Measurements from ENCODE around the gene HAUS8.
"Not testable (repeated sequence)": the region's sequence is repeated elsewhere in the genome, so short reads cannot be mapped to it uniquely, and the experiment has no call there.

Gene HAUS8

GRCh38 chr19:17035842-17036424 is 39.3 kb downstream of the HAUS8 start:
- no peak for DNase-seq (ENCODE audit: low read depth in 2 of 2)

GRCh38 chr19:17031741-17032140 is 43.5 kb downstream of the HAUS8 start:
- DNase-seq (ENCODE audit: low read depth in 2 of 2): no peak

- no peak for DNase-seq (ENCODE audit: low read depth in 2 of 2)
Observed at GRCh38 chr19:17027535-17027975, 47.7 kb downstream of the HAUS8 start.

GRCh38 chr19:17026706-17027534 is 48.3 kb downstream of the HAUS8 start, which contains the start of gene CPAMD8:
Gene CPAMD8 (minus strand): TSS chr19:17026810. CDS start chr19:17026642, 168 bp downstream.
- no peak for DNase-seq (ENCODE audit: low read depth in 2 of 2)

- no peak for DNase-seq (ENCODE audit: low read depth in 2 of 2)
Observed at GRCh38 chr19:17025991-17026658, 49.1 kb downstream of the HAUS8 start.

GRCh38 chr19:17025361-17025760 is 49.9 kb downstream of the HAUS8 start:
- DNase-seq (ENCODE audit: low read depth in 2 of 2): no peak

GRCh38 chr19:17024941-17025340 is 50.3 kb downstream of the HAUS8 start:
- not testable (repeated sequence) for DNase-seq (ENCODE audit: low read depth in 2 of 2)

- DNase-seq (ENCODE audit: low read depth in 2 of 2): no peak
Observed at GRCh38 chr19:17023805-17024204, 51.4 kb downstream of the HAUS8 start.

- DNase-seq (ENCODE audit: low read depth in 2 of 2): no peak
Observed at GRCh38 chr19:17022738-17023137, 52.5 kb downstream of the HAUS8 start.

- DNase-seq (ENCODE audit: low read depth in 2 of 2): no peak
Observed at GRCh38 chr19:17021793-17022590, 53.3 kb downstream of the HAUS8 start.

- DNase-seq (ENCODE audit: low read depth in 2 of 2): no peak
Observed at GRCh38 chr19:17021328-17021727, 53.9 kb downstream of the HAUS8 start.

GRCh38 chr19:17020823-17021222 is 54.4 kb downstream of the HAUS8 start:
- no peak for DNase-seq (ENCODE audit: low read depth in 2 of 2)

- DNase-seq (ENCODE audit: low read depth in 2 of 2): no peak
Observed at GRCh38 chr19:17020385-17020784, 54.9 kb downstream of the HAUS8 start.

- DNase-seq (ENCODE audit: low read depth in 2 of 2): not testable (repeated sequence)
Observed at GRCh38 chr19:17014212-17014861, 60.9 kb downstream of the HAUS8 start.

GRCh38 chr19:17011485-17011884 is 63.8 kb downstream of the HAUS8 start:
- DNase-seq (ENCODE audit: low read depth in 2 of 2): no peak

- DNase-seq (ENCODE audit: low read depth in 2 of 2): no peak
Observed at GRCh38 chr19:17006579-17006978, 68.7 kb downstream of the HAUS8 start.

GRCh38 chr19:17005000-17005399 is 70.3 kb downstream of the HAUS8 start:
- DNase-seq (ENCODE audit: low read depth in 2 of 2): no peak

- DNase-seq (ENCODE audit: low read depth in 2 of 2): no peak
Observed at GRCh38 chr19:17004386-17004785, 70.9 kb downstream of the HAUS8 start.

- DNase-seq (ENCODE audit: low read depth in 2 of 2): no peak
Observed at GRCh38 chr19:17002455-17002854, 72.8 kb downstream of the HAUS8 start.

GRCh38 chr19:17001603-17002183 is 73.6 kb downstream of the HAUS8 start:
- DNase-seq (ENCODE audit: low read depth in 2 of 2): peak in 1 of 2 donors; percentile 47

All from stimulated activated CD4-positive, alpha-beta T cell treated with anti-CD3 and anti-CD28 coated beads, Interleukin-1b, Interleukin-23, amount 100 ng/mL, for 1 hour (primary cell).